Activated CD8-positive, alpha-beta T cell treated with anti-CD3 and anti-CD28 coated beads for 36 hours (primary cell): ENCODE measurements around the gene TMEM184A. TPM values are rescaled to one million over a fixed set of nuclear protein-coding genes. Genes with fewer than 3 reads are reported as not detected.

ENCODE experiments used
- ATAC-seq: fragments of 200-7000 bp; cut with Tn5 transposase; one replicate; pipeline ENCODE4 v1.10.0; 2021; ENCODE audit warnings: mild to moderate bottlenecking, moderate library complexity
- CTCF ChIA-PET: fragments of 350-600 bp; sonication (Branson Sonifier 250); formaldehyde crosslinking; loops from one replicate; lab custom pipeline; 2021; ENCODE audit warnings: antibody characterized with exemption; lab: Charles Lee
- POLR2A ChIA-PET: fragments of 350-600 bp; sonication (Branson Sonifier 250); formaldehyde crosslinking; loops from one replicate; lab custom pipeline; 2021; ENCODE audit warnings: antibody characterized with exemption; lab: Charles Lee
- DNase-seq: peaks from one replicate; pipeline ENCODE4 v3.0.0-alpha.2; 2020
- H3K27ac Mint-ChIP-seq: one replicate; pipeline ENCODE4 v1.8.0; 2021; ENCODE audit warnings: mild to moderate bottlenecking, mixed read lengths
- H3K27me3 Mint-ChIP-seq: one replicate; pipeline ENCODE4 v1.8.0; 2021; ENCODE audit warnings: mixed read lengths
- H3K36me3 Mint-ChIP-seq: one replicate; pipeline ENCODE4 v1.8.0; 2021; ENCODE audit warnings: low read depth, mixed read lengths
- H3K4me1 Mint-ChIP-seq: one replicate; pipeline ENCODE4 v1.8.0; 2021; ENCODE audit warnings: low read depth, mixed read lengths
- H3K4me3 Mint-ChIP-seq: one replicate; pipeline ENCODE4 v1.8.0; 2021; ENCODE audit warnings: mild to moderate bottlenecking, moderate library complexity, mixed read lengths
- H3K9me3 Mint-ChIP-seq: one replicate; pipeline ENCODE4 v1.8.0; 2021; ENCODE audit warnings: mixed read lengths
- intact Hi-C: fragments of 100-400 bp; cut with micrococcal nuclease; formaldehyde crosslinking; loops from one replicate; pipeline ENCODE4 v1.10.0; 2022
- total RNA-seq, 2 experiments: library from RNA; stranded (reverse); gene quantifications; one replicate each; pipeline ENCODE4 v1.2.3, GENCODE V29; 2021
- TF ChIP-seq, protein P1 (sequence below): fragments of 200-600 bp; IDR thresholded peaks from one replicate; pipeline ENCODE4 v1.8.0; 2022; ENCODE audit warnings: antibody characterized with exemption, mild to moderate bottlenecking

TMEM184A gene
- total RNA-seq, 2 experiments from 2014 or later = not detected

DNA sequence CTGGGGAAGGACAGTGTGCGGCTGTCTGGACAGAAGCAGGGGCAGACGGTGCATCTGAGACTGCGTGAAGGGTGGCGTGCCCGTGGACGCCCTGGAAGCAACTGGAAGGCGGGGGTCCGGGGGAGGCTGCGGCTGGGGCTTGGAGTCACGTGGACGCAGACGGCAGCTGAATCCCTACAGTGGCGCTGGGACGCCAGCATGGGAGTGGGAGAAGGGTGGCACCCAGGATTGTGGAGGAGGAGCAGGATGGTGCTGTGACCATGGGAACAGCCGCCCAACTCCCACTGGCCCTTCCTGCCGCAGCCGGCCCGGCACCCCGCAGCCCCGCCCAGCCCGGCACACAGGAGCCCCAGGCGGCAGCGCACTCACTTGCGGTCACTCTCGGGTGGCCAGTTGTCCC, 61.6 kb downstream of the TMEM184A start:
- intact Hi-C loops = no loop called here
- TF ChIP-seq, protein P1, sequence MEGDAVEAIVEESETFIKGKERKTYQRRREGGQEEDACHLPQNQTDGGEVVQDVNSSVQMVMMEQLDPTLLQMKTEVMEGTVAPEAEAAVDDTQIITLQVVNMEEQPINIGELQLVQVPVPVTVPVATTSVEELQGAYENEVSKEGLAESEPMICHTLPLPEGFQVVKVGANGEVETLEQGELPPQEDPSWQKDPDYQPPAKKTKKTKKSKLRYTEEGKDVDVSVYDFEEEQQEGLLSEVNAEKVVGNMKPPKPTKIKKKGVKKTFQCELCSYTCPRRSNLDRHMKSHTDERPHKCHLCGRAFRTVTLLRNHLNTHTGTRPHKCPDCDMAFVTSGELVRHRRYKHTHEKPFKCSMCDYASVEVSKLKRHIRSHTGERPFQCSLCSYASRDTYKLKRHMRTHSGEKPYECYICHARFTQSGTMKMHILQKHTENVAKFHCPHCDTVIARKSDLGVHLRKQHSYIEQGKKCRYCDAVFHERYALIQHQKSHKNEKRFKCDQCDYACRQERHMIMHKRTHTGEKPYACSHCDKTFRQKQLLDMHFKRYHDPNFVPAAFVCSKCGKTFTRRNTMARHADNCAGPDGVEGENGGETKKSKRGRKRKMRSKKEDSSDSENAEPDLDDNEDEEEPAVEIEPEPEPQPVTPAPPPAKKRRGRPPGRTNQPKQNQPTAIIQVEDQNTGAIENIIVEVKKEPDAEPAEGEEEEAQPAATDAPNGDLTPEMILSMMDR = no peak
- ATAC-seq (no peak), DNase-seq (no peak)
- Mint-ChIP-seq H3K9me3 (no peaks in the 10 kb centered on the region), H3K36me3 (peaks cover 16% of the 10 kb centered on the region), H3K4me1 (no peaks in the 10 kb centered on the region), H3K27me3 (no peaks in the 10 kb centered on the region), H3K4me3 (no peak overlapping the region), H3K27ac (no peak overlapping the region)
- CTCF ChIA-PET = interaction anchor here (1.8 kb wide), 1 partner anchor 20 kb away, joined by 6 read pairs; no protein-coding TSS in a partner anchor
- POLR2A ChIA-PET = no interaction called here

DNA sequence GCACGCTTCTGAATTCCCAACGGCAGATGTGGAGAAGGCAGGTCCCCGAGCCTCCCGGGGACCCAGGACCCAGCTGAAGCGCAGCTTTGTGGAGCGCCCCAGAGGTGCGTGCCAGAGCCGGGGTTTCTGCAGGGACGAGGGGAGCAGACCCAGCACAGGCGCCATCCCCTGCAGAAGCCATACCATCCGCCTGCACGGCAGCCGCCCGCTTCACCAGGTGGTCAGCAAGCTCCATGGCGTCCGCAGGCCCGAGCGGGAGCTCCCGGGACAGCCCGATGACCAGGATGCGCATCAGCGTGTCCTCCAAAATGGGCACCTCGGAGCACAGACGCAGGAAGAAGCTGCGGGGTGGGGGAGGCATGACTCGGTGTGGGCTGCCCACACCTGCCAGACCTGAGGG, 62.4 kb downstream of the TMEM184A start:
- Mint-ChIP-seq H3K9me3 (no peaks in the 10 kb centered on the region), H3K4me1 (no peaks in the 10 kb centered on the region), H3K4me3 (no peak overlapping the region), H3K27ac (no peak overlapping the region), H3K27me3 (no peaks in the 10 kb centered on the region), H3K36me3 (peaks cover 16% of the 10 kb centered on the region)
- CTCF ChIA-PET = interaction anchor here (1.8 kb wide), 1 partner anchor 20 kb away, joined by 6 read pairs; no protein-coding TSS in a partner anchor
- no peak for DNase-seq
- POLR2A ChIA-PET = no interaction called here
- intact Hi-C loops = no loop called here
- ATAC-seq = no peak
- TF ChIP-seq, protein P1 = no peak

DNA sequence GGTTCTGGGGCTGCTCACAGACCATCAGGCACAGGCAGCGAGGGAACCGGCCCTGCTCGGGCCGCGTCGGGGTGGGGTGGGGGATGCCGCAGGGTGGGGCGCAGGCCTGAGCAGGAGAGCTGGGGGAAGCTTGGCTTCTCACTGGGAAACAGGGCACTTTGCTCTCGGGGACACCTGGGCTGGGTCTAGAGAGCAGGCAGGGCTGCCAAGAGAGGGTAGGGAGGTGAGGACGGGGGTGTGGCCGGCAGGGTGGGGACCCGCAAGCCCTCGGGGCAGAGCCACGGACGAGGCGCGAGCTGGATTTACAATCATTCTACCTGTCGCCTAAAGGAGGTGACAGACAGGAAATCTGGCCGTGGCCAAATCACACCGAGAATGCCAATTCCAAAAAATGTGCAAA, 62.9 kb downstream of the TMEM184A start:
- intact Hi-C loops = no loop called here
- no peak overlapping the region for H3K4me3 Mint-ChIP-seq
- ATAC-seq = no peak
- TF ChIP-seq, protein P1 = no peak
- POLR2A ChIA-PET = no interaction called here
- no peaks in the 10 kb centered on the region for H3K27me3 Mint-ChIP-seq
- no peaks in the 10 kb centered on the region for H3K4me1 Mint-ChIP-seq
- no peak overlapping the region for H3K27ac Mint-ChIP-seq
- no peaks in the 10 kb centered on the region for H3K9me3 Mint-ChIP-seq
- no peak for DNase-seq
- peaks cover 16% of the 10 kb centered on the region for H3K36me3 Mint-ChIP-seq
- CTCF ChIA-PET = interaction anchor here (1.8 kb wide), 1 partner anchor 19 kb away, joined by 6 read pairs; no protein-coding TSS in a partner anchor

DNA sequence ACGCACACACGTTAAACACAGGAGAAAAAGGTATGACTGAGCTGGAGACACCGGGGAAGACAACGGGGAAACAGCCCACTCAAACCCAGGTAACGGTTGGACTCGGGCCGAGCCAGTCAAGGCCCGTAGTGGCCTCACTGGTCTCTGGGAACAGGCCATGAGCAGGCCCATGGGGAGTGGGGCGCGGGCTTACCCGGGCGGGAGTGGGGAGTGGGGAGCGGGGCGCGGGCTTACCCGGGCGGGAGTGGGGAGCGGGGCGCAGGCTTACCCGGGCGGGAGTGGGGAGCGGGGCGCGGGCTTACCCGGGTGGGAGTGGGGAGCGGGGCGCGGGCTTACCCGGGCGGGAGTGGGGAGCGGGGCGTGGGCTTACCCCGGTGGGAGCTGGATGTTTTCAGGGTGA, 63.4 kb downstream of the TMEM184A start:
- Mint-ChIP-seq H3K27me3 (no peaks in the 10 kb centered on the region), H3K36me3 (peaks cover 16% of the 10 kb centered on the region), H3K27ac (no peak overlapping the region), H3K4me1 (no peaks in the 10 kb centered on the region), H3K9me3 (no peaks in the 10 kb centered on the region), H3K4me3 (no peak overlapping the region)
- ATAC-seq = no peak
- intact Hi-C loops = no loop called here
- CTCF ChIA-PET = interaction anchor here (1.8 kb wide), 1 partner anchor 19 kb away, joined by 6 read pairs; no protein-coding TSS in a partner anchor
- TF ChIP-seq, protein P1 = no peak
- POLR2A ChIA-PET = no interaction called here
- no peak for DNase-seq

Other genes with a start within 250 kb of the TMEM184A start
- gene MICALL2, start 96.7 kb downstream of the TMEM184A start, total RNA-seq = 1 to 10 TPM; 3.0 to 4.2 TPM
- gene INTS1, start 51.8 kb downstream of the TMEM184A start, total RNA-seq = 100 to 1,000 TPM; 100 to 103 TPM
- 10 to 100 TPM; 34.3 to 42.9 TPM for gene MAFK, start 25.5 kb downstream of the TMEM184A start, total RNA-seq
- gene PSMG3, start 13.8 kb upstream of the TMEM184A start, total RNA-seq = 10 to 100 TPM; 38.9 to 41.5 TPM
- under 1 TPM; 0.20 to 0.36 TPM for gene ELFN1, start 114.1 kb upstream of the TMEM184A start, total RNA-seq